B cell (primary cell): Measurements from ENCODE around the gene METTL17. TPM values are rescaled to one million over a fixed set of nuclear protein-coding genes. Genes with fewer than 3 reads are reported as not detected.

Experiments
- ATAC-seq: fragments of 200-7000 bp; cut with Tn5 transposase; one replicate; pipeline ENCODE4 v1.10.0; 2021; ENCODE audit warnings: low read depth, mild to moderate bottlenecking, moderate number of reproducible peaks, moderate library complexity
- CTCF ChIA-PET: fragments of 350-600 bp; sonication (Branson Sonifier 250); formaldehyde crosslinking; loops from one replicate; lab custom pipeline; 2021; ENCODE audit warnings: antibody characterized with exemption, inconsistent platforms; lab: Charles Lee
- POLR2A ChIA-PET: fragments of 350-600 bp; sonication (Branson Sonifier 250); formaldehyde crosslinking; loops from one replicate; lab custom pipeline; 2021; ENCODE audit warnings: antibody characterized with exemption; lab: Charles Lee
- DNase-seq: peaks from one replicate; pipeline ENCODE4 v3.0.0; 2013
- H2AFZ ChIP-seq: 2 replicates; pipeline ENCODE4 v1.6.1; 2012; ENCODE audit warnings: mild to moderate bottlenecking, low read depth, low read length; ENCODE audit not compliant: insufficient read depth, poor library complexity, severe bottlenecking
- H3K27ac ChIP-seq, 2 donors: 1 replicate in 1 of 2; 2 replicates in 1 of 2; pipeline ENCODE4 v1.5.1; 2012 to 2013; ENCODE audit warnings: low read length in 2 of 2, mild to moderate bottlenecking in 2 of 2, moderate library complexity in 1 of 2
- H3K27me3 ChIP-seq, 4 experiments: fragments of 200-600 bp in 1 of 4; sonication (generic) in 1 of 4; replicated peaks in 1 of 4; 1 replicate in 2 of 4; 2 replicates in 2 of 4; pipeline versions ENCODE4 v1.6.1 to v1.7.0; 2013 to 2016; ENCODE audit warnings: low read length in 3 of 4, mild to moderate bottlenecking in 2 of 4, mixed read lengths in 1 of 4, moderate library complexity in 1 of 4; ENCODE audit not compliant: insufficient read depth in 4 of 4, control insufficient read depth in 3 of 4; ENCODE audit errors: control extremely low read depth in 1 of 4
- H3K36me3 ChIP-seq, 2 experiments: replicated peaks in 1 of 2; 1 replicate in 1 of 2; 2 replicates in 1 of 2; pipeline versions ENCODE4 v1.6.1 to v1.7.1; 2013; ENCODE audit warnings: low read length in 1 of 2; ENCODE audit not compliant: insufficient read depth in 2 of 2, control insufficient read depth in 1 of 2; ENCODE audit errors: control extremely low read depth in 1 of 2, extremely low read depth in 1 of 2
- H3K4me1 ChIP-seq, 2 donors: fragments of 200-600 bp in 1 of 2; sonication (generic) in 1 of 2; 1 replicate in 1 of 2; 2 replicates in 1 of 2; pipeline versions ENCODE4 v1.5.1 to v1.6.1; 2013 to 2017; ENCODE audit warnings: low read length in 2 of 2; ENCODE audit not compliant: control insufficient read depth in 2 of 2, insufficient read depth in 2 of 2
- H3K4me2 ChIP-seq: replicated peaks from 2 replicates; pipeline ENCODE3; 2012; ENCODE audit warnings: mild to moderate bottlenecking, low read depth, low read length; ENCODE audit not compliant: poor library complexity, severe bottlenecking
- H3K4me3 ChIP-seq, 5 experiments: fragments of 200-600 bp in 1 of 5; sonication (generic) in 1 of 5; 1 replicate in 3 of 5; 2 replicates in 2 of 5; pipeline versions ENCODE4 v1.5.1 to v1.7.0; 2011 to 2016; ENCODE audit warnings: low read length in 4 of 5, mild to moderate bottlenecking in 4 of 5, low read depth in 2 of 5, control low read depth in 1 of 5, moderate library complexity in 1 of 5; ENCODE audit not compliant: insufficient read depth in 1 of 5; ENCODE audit errors: control extremely low read depth in 1 of 5, extremely low read depth in 1 of 5
- H3K79me2 ChIP-seq: fragments of 200-600 bp; sonication (generic); one replicate; pipeline ENCODE4 v1.6.0; 2016; ENCODE audit warnings: low read length; ENCODE audit not compliant: control insufficient read depth, insufficient read depth
- H3K9ac ChIP-seq: fragments of 200-600 bp; sonication (generic); 2 replicates; pipeline ENCODE4 v1.6.1; 2017; ENCODE audit warnings: mild to moderate bottlenecking, low read length, moderate library complexity
- H3K9me3 ChIP-seq, 3 donors: one replicate each; pipeline versions ENCODE4 v1.6.1 to v1.7.1; 2013; ENCODE audit warnings: low read length in 2 of 3; ENCODE audit not compliant: control insufficient read depth in 2 of 3, insufficient read depth in 1 of 3; ENCODE audit errors: control extremely low read depth in 1 of 3
- H4K20me1 ChIP-seq: 2 replicates; pipeline ENCODE4 v1.6.0; 2012; ENCODE audit warnings: mild to moderate bottlenecking, low read length; ENCODE audit not compliant: insufficient read depth, control insufficient read depth, poor library complexity, severe bottlenecking
- H3K27ac Mint-ChIP-seq: one replicate; pipeline ENCODE4 v1.8.0; 2021; ENCODE audit warnings: mixed read lengths
- H3K27me3 Mint-ChIP-seq: one replicate; pipeline ENCODE4 v1.8.0; 2021; ENCODE audit warnings: mixed read lengths
- H3K4me1 Mint-ChIP-seq: one replicate; pipeline ENCODE4 v1.8.0; 2021; ENCODE audit warnings: mixed read lengths
- H3K4me3 Mint-ChIP-seq: one replicate; pipeline ENCODE4 v1.8.0; 2021; ENCODE audit warnings: mixed read lengths
- H3K9me3 Mint-ChIP-seq: one replicate; pipeline ENCODE4 v1.8.0; 2022; ENCODE audit warnings: mixed read lengths; ENCODE audit not compliant: insufficient read depth
- EZH2 ChIP-seq: IDR thresholded peaks from 2 replicates; pipeline ENCODE4 v1.6.1; 2012; ENCODE audit warnings: borderline replicate concordance, low read depth, mild to moderate bottlenecking, moderate library complexity, low read length; ENCODE audit not compliant: insufficient read depth, poor library complexity, severe bottlenecking
- WGBS: methylation state at CpG from one replicate; pipeline ENCODE4 v1.1.5; 2013; ENCODE audit warnings: missing lambda C conversion rate; ENCODE audit not compliant: insufficient coverage; 5-methylcytosine and 5-hydroxymethylcytosine counted together
- intact Hi-C: fragments of 100-400 bp; cut with micrococcal nuclease; formaldehyde crosslinking; loops from one replicate; pipeline ENCODE4 v1.10.0; 2022
- polyA plus RNA-seq: library from polyadenylated mRNA; depleted of rRNA; stranded (reverse); fragments of >200 nt; gene quantifications from 2 replicates; pipeline ENCODE4 v1.2.3, GENCODE V29; 2012
- total RNA-seq, 2 donors: library from RNA; stranded (reverse); fragments of 120-200 nt in 1 of 2; gene quantifications; 1 replicate in 1 of 2; 2 replicates in 1 of 2; pipeline versions ENCODE4 v1.2.3 to v1.2.4, GENCODE V29; 2013 to 2022
- TF ChIP-seq, protein P1 (sequence below): fragments of 200-600 bp; IDR thresholded peaks from one replicate; pipeline ENCODE4 v1.8.0; 2022; ENCODE audit warnings: antibody characterized with exemption, mild to moderate bottlenecking

METTL17 gene
- total and polyA plus RNA-seq, 2 donors (not counting 1 experiment from before 2014, with no cell fraction given) = 116 to 201 TPM

DNA sequence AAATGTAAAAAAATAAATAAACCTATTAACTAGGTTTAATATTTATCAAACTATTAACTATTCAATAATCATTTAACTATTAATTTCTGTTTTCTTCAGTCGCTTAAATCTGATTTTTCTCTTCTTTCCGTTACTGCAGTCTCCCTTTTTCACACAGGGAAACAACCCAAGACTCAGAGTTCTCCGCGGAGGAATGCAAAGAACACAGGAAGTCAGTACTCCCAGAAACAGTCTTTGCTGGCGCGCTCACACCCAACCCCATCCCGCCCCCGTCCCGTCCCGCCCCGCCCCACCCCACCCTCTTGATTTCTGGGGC is 351 bp upstream of the METTL17 start:
- peak overlapping the region in 1 of 2 donors; percentile 52 for H3K27ac ChIP-seq
- H3K4me1 ChIP-seq = peaks cover 13 to 20% of the 10 kb centered on the region in 2 donors
- H3K9ac ChIP-seq = peak overlapping the region; percentile 33
- H3K4me3 Mint-ChIP-seq = peak overlapping the region; percentile 91
- CTCF ChIA-PET = interaction anchor here (1.1 to 1.4 kb wide), 2 partner anchors 19 to 112 kb away, joined by 3 to 4 read pairs; partner anchors contain the start of gene TMEM253
- H3K27me3 Mint-ChIP-seq = no peaks in the 10 kb centered on the region
- H3K9me3 Mint-ChIP-seq = no peaks in the 10 kb centered on the region
- H3K27me3 ChIP-seq = no peaks in the 10 kb centered on the region
- WGBS = no CpG with 5 or more reads among the region's 11 CpGs
- DNase-seq (no peak), ATAC-seq (no peak)
- peaks cover 7% of the 10 kb centered on the region for H4K20me1 ChIP-seq
- peak overlapping the region; percentile 96 for H3K4me2 ChIP-seq
- H3K4me1 Mint-ChIP-seq = peaks cover 21% of the 10 kb centered on the region
- peak overlapping the region; percentile 19 to 93 (median 88) for H3K4me3 ChIP-seq
- H3K9me3 ChIP-seq = no peaks in the 10 kb centered on the region
- intact Hi-C loops = loop anchor here (1.0 kb wide), 1 partner anchor 18 kb away; no protein-coding TSS in a partner anchor
- H3K36me3 ChIP-seq = peaks cover 2 to 28% of the 10 kb centered on the region in 2 experiments
- H3K79me2 ChIP-seq = peaks cover 5% of the 10 kb centered on the region
- TF ChIP-seq, protein P1, sequence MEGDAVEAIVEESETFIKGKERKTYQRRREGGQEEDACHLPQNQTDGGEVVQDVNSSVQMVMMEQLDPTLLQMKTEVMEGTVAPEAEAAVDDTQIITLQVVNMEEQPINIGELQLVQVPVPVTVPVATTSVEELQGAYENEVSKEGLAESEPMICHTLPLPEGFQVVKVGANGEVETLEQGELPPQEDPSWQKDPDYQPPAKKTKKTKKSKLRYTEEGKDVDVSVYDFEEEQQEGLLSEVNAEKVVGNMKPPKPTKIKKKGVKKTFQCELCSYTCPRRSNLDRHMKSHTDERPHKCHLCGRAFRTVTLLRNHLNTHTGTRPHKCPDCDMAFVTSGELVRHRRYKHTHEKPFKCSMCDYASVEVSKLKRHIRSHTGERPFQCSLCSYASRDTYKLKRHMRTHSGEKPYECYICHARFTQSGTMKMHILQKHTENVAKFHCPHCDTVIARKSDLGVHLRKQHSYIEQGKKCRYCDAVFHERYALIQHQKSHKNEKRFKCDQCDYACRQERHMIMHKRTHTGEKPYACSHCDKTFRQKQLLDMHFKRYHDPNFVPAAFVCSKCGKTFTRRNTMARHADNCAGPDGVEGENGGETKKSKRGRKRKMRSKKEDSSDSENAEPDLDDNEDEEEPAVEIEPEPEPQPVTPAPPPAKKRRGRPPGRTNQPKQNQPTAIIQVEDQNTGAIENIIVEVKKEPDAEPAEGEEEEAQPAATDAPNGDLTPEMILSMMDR = no peak
- no peak for TF ChIP-seq EZH2
- POLR2A ChIA-PET = interaction anchor here (1.0 to 1.3 kb wide), 2 partner anchors 82 to 111 kb away, joined by 5 read pairs; partner anchors contain the start of gene TMEM253
- peak overlapping the region; percentile 95 for H2AFZ ChIP-seq
- peak overlapping the region; percentile 92 for H3K27ac Mint-ChIP-seq

- Histone ChIP-seq H2AFZ (no peak overlapping the region), H3K9ac (no peak overlapping the region), H3K79me2 (no peaks in the 10 kb centered on the region), H3K4me3 (no peak overlapping the region), H4K20me1 (no peaks in the 10 kb centered on the region), H3K4me1 (no peaks in the 10 kb centered on the region), H3K27ac (no peak overlapping the region), H3K27me3 (no peaks in the 10 kb centered on the region), H3K36me3 (peaks cover 16 to 63% of the 10 kb centered on the region in 2 experiments), H3K9me3 (no peaks in the 10 kb centered on the region), H3K4me2 (no peak overlapping the region)
- ChIA-PET POLR2A (no interaction called here), CTCF (interaction anchor here (0.7 to 6.5 kb wide), 2 partner anchors 19 to 38 kb away, joined by 3 to 47 read pairs; partner anchors contain the start of gene RNASE13)
- Mint-ChIP-seq H3K27ac (no peak overlapping the region), H3K27me3 (no peaks in the 10 kb centered on the region), H3K4me3 (no peak overlapping the region), H3K9me3 (no peaks in the 10 kb centered on the region), H3K4me1 (peaks cover 3% of the 10 kb centered on the region)
- TF ChIP-seq EZH2 = no peak
- DNase-seq (no peak), ATAC-seq (no peak)
- WGBS = 96% methylated on average over 14 of the region's 14 CpGs
- intact Hi-C loops = no loop called here
Observed at GRCh38 chr14:20996521-20996920, 6.7 kb downstream of the METTL17 start.
